Activated T-helper 2 cell treated with anti-CD3 and anti-CD28 coated beads, Interferon-gamma antibody, Interleukin-2, Interleukin-4, amounts not matched to agents 10 μg/mL and 5 μg/mL and 100 μg/mL, durations not matched to agents 14 hours and 24 hours and 36 hours (primary cell): ENCODE measurements around the gene MAPK1IP1L. TPM values are rescaled to one million over a fixed set of nuclear protein-coding genes. Genes with fewer than 3 reads are reported as not detected.
"Not testable (repeated sequence)": the region's sequence is repeated elsewhere in the genome, so short reads cannot be mapped to it uniquely, and the experiment has no call there.

Experiments
- DNase-seq: peaks from one replicate; pipeline ENCODE4 v3.0.0; 2021; ENCODE audit warnings: low spot score
- H3K27ac Mint-ChIP-seq: one replicate; pipeline ENCODE4 v1.8.0; 2021; ENCODE audit warnings: mixed read lengths
- H3K27me3 Mint-ChIP-seq: one replicate; pipeline ENCODE4 v1.8.0; 2021; ENCODE audit warnings: low read depth, mixed read lengths
- H3K36me3 Mint-ChIP-seq: one replicate; pipeline ENCODE4 v1.8.0; 2021; ENCODE audit warnings: low read depth, mixed read lengths
- H3K4me1 Mint-ChIP-seq: one replicate; pipeline ENCODE4 v1.8.0; 2021; ENCODE audit warnings: low read depth, mixed read lengths
- H3K4me3 Mint-ChIP-seq: one replicate; pipeline ENCODE4 v1.8.0; 2021; ENCODE audit warnings: low read depth, mild to moderate bottlenecking, moderate library complexity, mixed read lengths
- H3K9me3 Mint-ChIP-seq: one replicate; pipeline ENCODE4 v1.8.0; 2021; ENCODE audit warnings: mixed read lengths
- intact Hi-C: fragments of 100-400 bp; cut with micrococcal nuclease; formaldehyde crosslinking; loops from one replicate; pipeline ENCODE4 v1.15.1; 2023
- total RNA-seq: library from RNA; stranded (reverse); gene quantifications from 2 replicates; pipeline ENCODE4 v1.2.3, GENCODE V29; 2022

MAPK1IP1L gene
- 145 and 148 TPM in 2 replicates for total RNA-seq

DNA sequence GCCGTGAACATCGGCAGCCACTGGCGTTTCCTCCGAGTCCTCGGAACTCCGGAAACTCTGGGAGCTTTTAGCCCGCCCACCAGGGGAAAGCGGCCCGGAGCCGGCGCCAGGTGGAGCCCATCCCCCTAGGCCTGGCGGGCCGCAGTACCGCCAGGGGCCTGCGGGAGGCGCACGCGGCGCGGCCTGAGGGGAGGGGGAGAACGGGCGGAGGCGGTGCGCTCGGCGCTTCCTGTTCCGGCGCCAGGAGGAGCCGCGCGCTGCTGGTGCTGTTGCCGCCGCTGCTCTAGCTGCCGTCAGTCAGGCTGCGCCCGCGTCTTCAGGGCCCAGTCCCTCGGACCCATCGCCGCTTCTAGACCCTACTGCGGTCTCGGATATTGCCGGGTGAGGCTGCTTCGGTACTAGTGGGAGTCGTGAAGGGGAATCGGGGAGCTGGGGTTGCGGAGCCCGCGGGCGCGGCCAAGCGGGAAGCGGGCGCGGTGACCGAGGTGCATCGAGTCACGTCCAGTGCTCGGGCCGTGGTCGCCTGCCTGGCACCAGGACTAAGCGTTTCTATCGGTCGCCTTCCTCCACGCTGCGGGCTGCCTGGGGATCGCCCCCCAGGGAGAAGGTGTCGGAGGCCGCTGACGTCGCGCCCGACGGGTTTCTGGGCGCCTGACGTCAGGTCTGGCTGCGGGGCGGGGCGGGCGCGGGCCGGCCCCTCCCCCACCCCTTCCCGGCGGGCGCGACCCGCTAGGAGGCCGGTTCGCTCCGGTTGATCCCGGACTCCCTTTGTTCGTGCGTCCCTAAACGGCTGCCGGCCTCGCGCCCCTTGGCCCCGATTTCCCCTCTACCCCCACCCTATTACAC is at the start of gene MAPK1IP1L:
TSS of gene MAPK1IP1L (plus strand) at position 225 of the 846 bp plus-strand sequence. CDS start 10,037 bp downstream, outside the sequence.
- intact Hi-C loops = loop anchor here (1.0 to 5.0 kb wide), 2 partner anchors 24 to 149 kb away; partner anchors contain the start of genes GCH1, SOCS4 and WDHD1
- H3K36me3 Mint-ChIP-seq = peaks cover 30% of the 10 kb centered on the region
- DNase-seq = peak; percentile 89
- H3K27ac Mint-ChIP-seq = peak within 1 kb of the TSS; percentile 92
- peak within 1 kb of the TSS; percentile 86 for H3K4me3 Mint-ChIP-seq
- peaks cover 35% of the 10 kb centered on the region for H3K4me1 Mint-ChIP-seq
- H3K27me3 Mint-ChIP-seq = no peaks in the 10 kb centered on the region
- no peaks in the 10 kb centered on the region for H3K9me3 Mint-ChIP-seq

DNA sequence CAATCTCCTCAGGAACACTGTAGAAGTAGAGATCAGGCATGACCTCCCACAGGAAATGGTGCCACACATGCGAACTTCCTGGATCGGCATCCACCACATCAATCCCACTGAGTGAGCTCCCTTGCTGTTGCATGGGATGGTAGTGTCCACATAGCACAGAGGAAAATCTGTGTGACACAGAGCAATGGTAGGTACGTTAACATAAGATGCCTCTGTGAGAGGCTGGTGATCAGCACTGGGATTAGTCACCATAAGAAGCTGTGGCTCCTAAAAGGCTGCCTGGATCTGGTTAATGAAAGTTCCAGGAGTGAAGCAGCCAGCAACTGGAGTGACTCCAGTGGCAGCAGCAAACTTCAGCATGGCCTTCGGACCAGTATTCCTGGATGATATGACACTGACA is 46.4 kb upstream of the MAPK1IP1L start:
- H3K36me3 Mint-ChIP-seq = peaks cover 60% of the 10 kb centered on the region
- no peaks in the 10 kb centered on the region for H3K27me3 Mint-ChIP-seq
- H3K4me3 Mint-ChIP-seq = no peak overlapping the region
- H3K27ac Mint-ChIP-seq = no peak overlapping the region
- intact Hi-C loops = no loop called here
- peaks cover 4% of the 10 kb centered on the region for H3K4me1 Mint-ChIP-seq
- no peaks in the 10 kb centered on the region for H3K9me3 Mint-ChIP-seq
- DNase-seq = no peak

DNA sequence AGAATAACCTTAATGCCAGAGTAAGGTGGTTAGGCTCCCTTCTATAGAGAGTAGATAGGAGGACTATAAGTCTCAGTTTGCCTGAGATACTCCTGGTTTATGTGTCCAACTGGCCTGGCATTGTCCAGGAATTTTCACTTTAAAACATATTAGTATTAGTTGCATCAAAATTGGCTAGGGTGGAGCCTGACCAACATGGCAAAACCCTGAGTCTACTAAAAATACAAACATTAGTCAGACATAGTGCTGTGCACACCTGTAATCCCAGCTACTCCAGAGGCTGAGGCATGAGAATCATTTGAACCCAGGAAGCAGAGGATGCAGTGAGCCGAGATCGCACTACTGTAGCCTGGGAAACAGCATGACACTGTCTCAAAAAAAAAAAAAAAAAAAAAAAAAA is 36.4 kb upstream of the MAPK1IP1L start:
- DNase-seq = no peak
- Mint-ChIP-seq H3K4me1 (peaks cover 6% of the 10 kb centered on the region), H3K36me3 (peaks cover 56% of the 10 kb centered on the region), H3K27me3 (no peaks in the 10 kb centered on the region), H3K9me3 (no peaks in the 10 kb centered on the region), H3K4me3 (no peak overlapping the region), H3K27ac (no peak overlapping the region)
- intact Hi-C loops = no loop called here

DNA sequence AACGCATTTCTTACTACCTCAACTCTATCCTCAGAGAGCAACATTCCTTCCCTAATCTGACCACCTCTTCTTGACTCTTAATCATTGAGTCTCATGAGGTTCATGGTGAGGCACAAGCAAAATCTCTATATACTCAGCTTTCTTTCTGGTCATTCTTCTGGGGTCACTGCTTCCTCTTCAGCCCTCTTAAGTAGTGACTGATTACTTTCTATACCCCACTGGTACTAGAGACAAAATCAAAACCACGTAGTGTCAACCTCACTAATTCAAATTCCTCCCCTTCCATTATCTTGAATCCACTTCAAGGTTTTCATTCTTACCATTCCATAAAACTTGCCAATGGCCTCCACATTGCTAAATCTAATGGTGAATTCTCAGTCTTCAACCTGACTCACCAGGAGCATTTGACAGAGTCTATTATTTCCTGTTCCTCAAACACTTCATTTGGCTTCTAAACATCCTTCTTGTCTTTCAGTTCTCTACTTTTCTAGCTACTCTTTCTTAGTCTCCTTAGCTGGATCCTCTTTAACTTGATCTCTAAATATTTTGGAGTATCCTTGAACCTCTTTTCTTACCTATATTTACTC is 31.4 kb upstream of the MAPK1IP1L start:
- Mint-ChIP-seq H3K27me3 (no peaks in the 10 kb centered on the region), H3K36me3 (peaks cover 61% of the 10 kb centered on the region), H3K9me3 (no peaks in the 10 kb centered on the region), H3K4me3 (no peak overlapping the region), H3K27ac (peak overlapping the region; percentile 25), H3K4me1 (peaks cover 33% of the 10 kb centered on the region)
- DNase-seq = no peak
- intact Hi-C loops = no loop called here

GRCh38 chr14:55024365-55024764 is 27.1 kb upstream of the MAPK1IP1L start:
- intact Hi-C loops, H3K27me3 Mint-ChIP-seq, H3K9me3 Mint-ChIP-seq, DNase-seq: not testable (repeated sequence)
- peaks cover 56% of the 10 kb centered on the region for H3K36me3 Mint-ChIP-seq
- H3K27ac Mint-ChIP-seq = peak overlapping the region; percentile 47
- peak overlapping the region; percentile 3 for H3K4me3 Mint-ChIP-seq
- peaks cover 54% of the 10 kb centered on the region for H3K4me1 Mint-ChIP-seq

DNA sequence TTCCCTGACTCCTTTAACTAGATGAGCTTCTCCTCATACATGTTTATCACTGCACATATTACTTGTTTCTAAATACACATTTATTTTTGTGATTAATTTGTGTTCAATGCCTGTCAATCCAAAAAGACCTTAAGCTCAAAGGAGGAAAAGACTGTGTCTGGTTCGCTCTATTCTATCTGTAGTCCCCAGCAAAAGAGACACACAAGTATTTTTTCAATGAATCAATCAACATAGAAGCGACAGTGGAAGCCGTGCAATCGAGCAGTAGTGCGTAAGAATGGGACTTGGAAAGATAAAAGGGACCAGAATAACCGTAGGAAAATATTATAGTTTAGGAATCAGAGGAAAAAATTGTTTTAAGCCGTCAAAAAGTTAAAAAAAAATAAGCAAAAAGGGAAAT is 25.5 kb upstream of the MAPK1IP1L start:
- peaks cover 50% of the 10 kb centered on the region for H3K4me1 Mint-ChIP-seq
- peaks cover 46% of the 10 kb centered on the region for H3K36me3 Mint-ChIP-seq
- H3K27ac Mint-ChIP-seq = peak overlapping the region; percentile 90
- H3K9me3 Mint-ChIP-seq = no peaks in the 10 kb centered on the region
- no peak for DNase-seq
- intact Hi-C loops = loop anchor here (5.0 kb wide), 1 partner anchor 124 kb away; the partner anchor contains the start of gene GCH1
- H3K27me3 Mint-ChIP-seq = no peaks in the 10 kb centered on the region
- peak overlapping the region; percentile 94 for H3K4me3 Mint-ChIP-seq

- Mint-ChIP-seq H3K36me3 (peaks cover 46% of the 10 kb centered on the region), H3K27ac (peak overlapping the region; percentile 90), H3K4me3 (peak overlapping the region; percentile 94), H3K27me3 (no peaks in the 10 kb centered on the region), H3K9me3 (no peaks in the 10 kb centered on the region), H3K4me1 (peaks cover 51% of the 10 kb centered on the region)
- DNase-seq = no peak
- intact Hi-C loops = loop anchor here (5.0 kb wide), 1 partner anchor 124 kb away; the partner anchor contains the start of gene GCH1
These were observed 25.0 kb upstream of the MAPK1IP1L start for GRCh38 chr14:55026441-55026792.

- intact Hi-C loops = loop anchor here (1.0 to 5.0 kb wide), 2 partner anchors 24 to 125 kb away; partner anchors contain the start of genes GCH1 and MAPK1IP1L
- Mint-ChIP-seq H3K4me1 (peaks cover 48% of the 10 kb centered on the region), H3K9me3 (no peaks in the 10 kb centered on the region)
These were observed 24.5 kb upstream of the MAPK1IP1L start, which contains the start of the genes SOCS4 and WDHD1 for GRCh38 chr14:55026793-55027561. Gene SOCS4, plus strand, starts transcription at chr14:55027236. Its CDS starts 15,806 bp downstream, at chr14:55043042. Gene WDHD1, minus strand, starts transcription at chr14:55027099. Its CDS starts 312 bp downstream, at chr14:55026787.

GRCh38 chr14:55028066-55028465 is 23.4 kb upstream of the MAPK1IP1L start:
- Mint-ChIP-seq H3K4me1 (peaks cover 49% of the 10 kb centered on the region), H3K27me3 (no peaks in the 10 kb centered on the region), H3K4me3 (peak overlapping the region; percentile 94), H3K9me3 (no peaks in the 10 kb centered on the region), H3K27ac (peak overlapping the region; percentile 90), H3K36me3 (peaks cover 48% of the 10 kb centered on the region)
- intact Hi-C loops = loop anchor here (5.0 kb wide), 1 partner anchor 126 kb away; the partner anchor contains the start of gene GCH1
- no peak for DNase-seq

More at GRCh38 chr14:55026793-55027561, 24.5 kb upstream of the MAPK1IP1L start, which contains the start of the genes SOCS4 and WDHD1:
- Mint-ChIP-seq H3K4me3 (peak within 1 kb of the TSS; percentile 94), H3K27ac (peak within 1 kb of the TSS; percentile 90), H3K36me3 (peaks cover 45% of the 10 kb centered on the region), H3K27me3 (no peaks in the 10 kb centered on the region)
- peak; percentile 98 for DNase-seq

- Mint-ChIP-seq H3K27me3 (no peaks in the 10 kb centered on the region), H3K4me1 (peaks cover 46% of the 10 kb centered on the region), H3K9me3 (no peaks in the 10 kb centered on the region), H3K36me3 (peaks cover 47% of the 10 kb centered on the region), H3K4me3 (peak overlapping the region; percentile 94), H3K27ac (peak overlapping the region; percentile 90)
- DNase-seq = no peak
- intact Hi-C loops = loop anchor here (5.0 kb wide), 1 partner anchor 126 kb away; the partner anchor contains the start of gene GCH1
These were observed 23.0 kb upstream of the MAPK1IP1L start for GRCh38 chr14:55028476-55028875.

- peaks cover 54% of the 10 kb centered on the region for H3K36me3 Mint-ChIP-seq
- intact Hi-C loops = no loop called here
- no peaks in the 10 kb centered on the region for H3K9me3 Mint-ChIP-seq
These were observed 20.3 kb upstream of the MAPK1IP1L start for GRCh38 chr14:55031190-55031589.

DNA sequence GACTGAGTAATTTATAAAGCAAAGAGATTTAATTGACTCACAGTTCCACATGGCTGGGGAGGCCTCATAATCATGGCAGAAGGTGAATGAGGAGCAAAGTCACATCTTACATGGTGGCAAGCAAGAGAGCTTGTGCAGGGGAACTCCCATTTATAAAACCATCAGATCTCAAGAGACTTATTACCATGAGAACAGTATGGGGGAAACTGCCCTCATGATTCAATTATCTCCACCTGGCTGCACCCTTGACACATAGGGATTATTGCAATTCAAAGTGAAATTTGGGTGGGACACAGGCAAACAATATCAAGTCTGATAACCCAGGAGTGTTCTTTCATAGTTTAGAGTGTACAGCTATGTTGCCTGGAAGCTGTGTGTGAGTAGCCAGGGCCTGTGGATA is 13.5 kb upstream of the MAPK1IP1L start:
- intact Hi-C loops, H3K4me1 Mint-ChIP-seq, H3K27me3 Mint-ChIP-seq, DNase-seq, H3K4me3 Mint-ChIP-seq, H3K27ac Mint-ChIP-seq, H3K9me3 Mint-ChIP-seq: not testable (repeated sequence)
- H3K36me3 Mint-ChIP-seq = peaks cover 70% of the 10 kb centered on the region

More at GRCh38 chr14:55031190-55031589, 20.3 kb upstream of the MAPK1IP1L start:
- H3K27me3 Mint-ChIP-seq = no peaks in the 10 kb centered on the region
- H3K4me1 Mint-ChIP-seq = peaks cover 30% of the 10 kb centered on the region
- DNase-seq = no peak
- no peak overlapping the region for H3K4me3 Mint-ChIP-seq
- no peak overlapping the region for H3K27ac Mint-ChIP-seq
